Aorta (tissue), 5 donors: ENCODE results near the gene PRRT1B. TPM values are rescaled to one million over a fixed set of nuclear protein-coding genes. Genes with fewer than 3 reads are reported as not detected.
A peak's percentile ranks its signal among the peaks of the same experiment; 100 is the strongest.

Experiments used
- ATAC-seq: fragments of 200-7000 bp; cut with Tn5 transposase; one replicate; pipeline ENCODE4 v1.9.1; 2022; ENCODE audit warnings: moderate library complexity; ENCODE audit not compliant: low FRiP score
- DNase-seq, 2 donors: peaks; one replicate each; pipeline ENCODE4 v3.0.0-alpha.2; 2020
- H3K27ac ChIP-seq, 2 donors: one replicate each; pipeline ENCODE4 v1.5.1; 2013; ENCODE audit warnings: low read length in 2 of 2, mild to moderate bottlenecking in 2 of 2, moderate library complexity in 2 of 2, control low read depth in 1 of 2, inconsistent platforms in 1 of 2, low read depth in 1 of 2
- H3K27me3 ChIP-seq, 2 donors: one replicate each; pipeline ENCODE4 v1.6.1; 2013; ENCODE audit warnings: control low read depth in 1 of 2, low read length in 1 of 2, mild to moderate bottlenecking in 1 of 2, moderate library complexity in 1 of 2; ENCODE audit not compliant: insufficient read depth in 2 of 2, control insufficient read depth in 1 of 2
- H3K36me3 ChIP-seq, 2 donors: one replicate each; pipeline ENCODE4 v1.6.1; 2013; ENCODE audit warnings: control low read depth in 1 of 2, low read length in 1 of 2, mild to moderate bottlenecking in 1 of 2; ENCODE audit not compliant: insufficient read depth in 2 of 2, control insufficient read depth in 1 of 2
- H3K4me1 ChIP-seq, 2 donors: one replicate each; pipeline ENCODE4 v1.6.1; 2013; ENCODE audit warnings: low read length in 2 of 2, control low read depth in 1 of 2, mild to moderate bottlenecking in 1 of 2, moderate library complexity in 1 of 2; ENCODE audit not compliant: insufficient read depth in 2 of 2, control insufficient read depth in 1 of 2
- H3K4me3 ChIP-seq, 2 donors: one replicate each; pipeline ENCODE4 v1.5.1; 2013; ENCODE audit warnings: low read length in 2 of 2, control low read depth in 1 of 2, mild to moderate bottlenecking in 1 of 2
- H3K9me3 ChIP-seq: one replicate; pipeline ENCODE4 v1.6.1; 2013; ENCODE audit warnings: mild to moderate bottlenecking, low read length; ENCODE audit not compliant: control insufficient read depth
- WGBS, 2 donors: extraction: QIAGEN DNeasy Blood & Tissue Kit; methylation state at CpG; one replicate each; pipeline ENCODE4 v1.1.7; 2013; 5-methylcytosine and 5-hydroxymethylcytosine counted together
- intact Hi-C, 2 donors: fragments of 100-400 bp; cut with DNase I; formaldehyde crosslinking; loops; one replicate each; pipeline versions ENCODE4 v1.14.2 to v1.15.0; 2022
- polyA plus RNA-seq, 2 donors: library from polyadenylated mRNA; stranded (reverse); fragments of 200-250 nt; gene quantifications; one replicate each; pipeline ENCODE4 v1.2.3, GENCODE V29; 2013
- total RNA-seq, 2 donors: library from RNA; stranded (reverse); fragmentation: NEBNext Ultra II Directional; extraction: Animal tissue kit (Norgen Biotek cat#: 25700); gene quantifications; one replicate each; pipeline ENCODE4 v1.2.1, GENCODE V29; 2021
- donor health status: healthy with polysubstance abuse.
- donor health status: Bipolar disorder and iron deficiency.
- donor health status: DM: no; HTN: no; CAD: no.
- donor health status: DM: no; HTN: no; CAD: no.
- donor health status: DM: yes; HTN: yes; CAD: no.

Gene PRRT1B
- total and polyA plus RNA-seq, 4 donors = not detected

DNA sequence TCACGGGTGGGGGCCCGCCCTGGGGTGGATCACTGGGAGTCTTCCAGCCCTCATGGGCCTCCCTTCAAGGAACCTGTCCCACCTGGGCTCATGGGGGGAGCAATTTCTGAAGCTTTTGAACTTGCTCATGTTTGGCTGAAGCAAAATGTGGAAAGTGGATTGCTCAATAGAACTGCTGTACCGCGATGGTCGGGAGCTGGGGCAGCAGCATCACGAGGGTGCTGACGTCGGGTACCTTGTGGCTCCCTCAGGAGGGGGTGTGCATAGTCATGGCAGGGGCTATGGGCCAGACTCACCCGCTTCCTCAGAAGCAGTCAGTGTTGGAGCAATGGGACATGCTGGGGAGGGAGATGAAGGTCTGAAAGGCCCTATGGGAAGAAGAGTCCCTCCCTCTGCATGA is 57.9 kb downstream of the PRRT1B start:
- intact Hi-C loops = no loop called here
- no peaks in the 10 kb centered on the region for H3K4me1 ChIP-seq
- H3K27me3 ChIP-seq = no peaks in the 10 kb centered on the region
- H3K36me3 ChIP-seq = peaks cover 1 to 2% of the 10 kb centered on the region in 2 donors
- no peaks in the 10 kb centered on the region for H3K9me3 ChIP-seq
- ATAC-seq (no peak), DNase-seq (no peak)
- H3K27ac ChIP-seq = no peak overlapping the region
- H3K4me3 ChIP-seq = no peak overlapping the region
- 92 to 94% methylated on average over 9 of the region's 9 CpGs for WGBS, 2 donors

DNA sequence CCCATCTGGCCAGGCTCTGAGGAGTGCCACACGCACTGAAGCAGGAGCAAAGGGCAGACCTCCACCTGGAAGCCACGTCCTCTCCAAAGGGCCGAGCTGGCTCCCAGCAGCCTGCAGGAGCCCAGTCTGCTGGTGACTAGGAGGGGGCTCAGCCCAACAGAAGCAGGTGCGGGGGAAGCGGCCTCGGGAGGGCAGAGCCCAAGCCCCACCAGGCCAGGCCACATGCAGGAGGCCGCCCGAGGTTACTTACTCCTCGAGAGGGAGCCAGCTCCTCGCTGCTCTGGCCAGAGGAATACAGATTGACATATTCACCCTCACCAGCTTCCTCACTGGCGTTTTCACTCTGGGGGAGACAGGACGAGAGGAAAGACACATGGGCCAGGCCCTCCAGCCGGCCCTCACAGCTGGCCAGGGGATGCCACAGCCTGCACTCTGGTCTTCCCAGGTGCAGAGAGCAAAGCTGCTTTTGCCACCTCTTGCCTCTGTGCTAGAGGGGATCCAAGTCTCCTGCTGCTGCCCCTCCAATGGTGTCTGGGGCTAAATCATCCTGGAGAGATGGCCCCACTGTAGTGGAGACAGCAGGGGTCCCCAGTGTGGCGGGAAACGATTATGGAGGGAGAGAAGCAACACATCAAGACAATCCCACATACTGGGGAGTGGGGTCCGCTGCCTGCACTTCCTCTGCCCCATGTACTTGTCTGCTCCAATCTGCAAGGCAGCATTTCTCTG is 58.6 kb downstream of the PRRT1B start:
- WGBS, 2 donors = 92 to 93% methylated on average over 15 to 16 of the region's 16 CpGs
- no peaks in the 10 kb centered on the region for H3K27me3 ChIP-seq
- H3K4me1 ChIP-seq = no peaks in the 10 kb centered on the region
- peaks cover 0 to 2% of the 10 kb centered on the region in 2 donors for H3K36me3 ChIP-seq
- intact Hi-C loops = no loop called here
- no peak overlapping the region for H3K4me3 ChIP-seq
- no peaks in the 10 kb centered on the region for H3K9me3 ChIP-seq
- no peak overlapping the region for H3K27ac ChIP-seq
- no peak for DNase-seq
- no peak for ATAC-seq

DNA sequence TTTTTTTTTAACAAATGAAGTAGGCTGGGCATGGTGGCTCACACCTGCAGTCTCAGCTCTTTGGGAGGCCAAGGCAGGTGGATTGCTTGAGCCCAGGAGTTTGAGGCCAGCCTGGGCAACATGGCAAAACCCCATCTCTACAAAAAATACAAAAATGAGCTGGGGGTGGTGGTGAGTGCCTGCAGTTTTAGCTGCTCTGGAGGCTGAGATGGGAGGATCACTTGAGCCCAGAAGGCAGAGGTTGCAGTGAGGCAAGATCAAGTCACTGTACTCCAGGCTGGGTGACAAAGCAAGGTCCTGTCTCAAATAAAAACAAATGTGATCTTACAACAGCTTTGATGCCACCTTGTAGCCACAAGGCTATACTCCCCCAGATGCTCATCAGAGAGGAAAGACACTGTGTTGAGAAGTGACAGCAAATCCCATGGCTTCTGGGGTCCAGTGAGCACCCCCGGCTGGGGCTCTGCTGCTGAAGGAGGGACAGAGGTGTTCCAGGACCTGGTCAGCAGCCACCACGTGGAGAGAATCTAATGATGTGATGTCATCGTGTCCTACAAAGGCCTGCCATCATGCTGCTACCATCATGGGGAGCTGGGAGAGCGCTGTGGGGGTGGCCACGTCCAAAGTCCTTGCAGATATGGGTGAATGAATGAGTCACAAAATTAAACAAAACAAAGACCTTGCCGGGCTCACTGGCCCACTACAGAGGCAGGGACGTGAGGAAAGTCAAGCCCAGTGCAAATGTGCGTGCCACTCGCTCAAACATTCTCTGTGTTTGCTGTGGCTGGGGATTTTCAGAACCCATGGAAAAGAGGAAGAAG is 60.7 kb downstream of the PRRT1B start:
- H3K9me3 ChIP-seq = no peaks in the 10 kb centered on the region
- H3K36me3 ChIP-seq = peaks cover 0 to 2% of the 10 kb centered on the region in 2 donors
- 70 to 71% methylated on average over 9 of the region's 9 CpGs for WGBS, 2 donors

DNA sequence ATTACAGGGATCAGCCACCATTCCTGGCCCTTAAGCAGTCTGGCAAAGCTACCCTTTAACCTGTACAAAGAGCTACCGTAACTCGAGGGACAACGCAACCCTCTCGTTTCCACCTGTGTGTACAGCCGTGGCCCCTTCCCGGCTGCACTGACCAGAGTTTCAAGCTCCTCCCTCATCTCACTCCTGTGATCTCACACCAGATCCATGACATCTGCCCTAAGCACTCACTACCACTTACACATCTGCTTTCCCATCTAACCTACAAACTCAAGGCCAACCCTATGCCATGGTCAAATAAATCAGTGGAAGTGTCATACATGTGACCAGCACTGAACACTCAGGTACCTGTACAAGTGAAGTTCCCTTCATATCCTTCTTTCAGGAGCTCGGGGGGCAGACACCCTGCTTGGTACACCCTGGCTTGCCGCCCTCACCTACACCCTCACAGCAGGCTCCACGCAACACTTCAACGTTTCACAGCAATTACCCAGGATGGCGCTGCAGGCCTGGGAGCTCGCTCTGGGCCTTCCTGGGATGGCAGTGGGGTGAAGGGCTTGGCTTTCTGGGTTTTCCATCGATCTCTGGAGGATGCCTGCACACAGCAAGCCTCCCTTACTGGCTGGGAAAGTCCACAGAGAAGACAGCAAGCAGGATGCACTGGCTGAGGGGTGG is 61.7 kb downstream of the PRRT1B start:
- Histone ChIP-seq H3K4me3 (no peak overlapping the region), H3K27ac (peak overlapping the region in 1 of 2 donors; percentile 84)
- 96% methylated on average over 13 of the region's 13 CpGs for WGBS, 2 donors

More for the DNA sequence above, 60.7 kb downstream of the PRRT1B start:
- DNase-seq (no peak), ATAC-seq (no peak)
- peak overlapping the region in 1 of 2 donors; percentile 19 for H3K27ac ChIP-seq
- intact Hi-C loops = loop anchor here in 1 of 2 donors (5.0 kb wide), 2 partner anchors 71 to 131 kb away; no protein-coding TSS in a partner anchor
- H3K4me3 ChIP-seq = no peak overlapping the region
- peaks cover 0 to 2% of the 10 kb centered on the region in 2 donors for H3K4me1 ChIP-seq
- H3K27me3 ChIP-seq = no peaks in the 10 kb centered on the region

DNA sequence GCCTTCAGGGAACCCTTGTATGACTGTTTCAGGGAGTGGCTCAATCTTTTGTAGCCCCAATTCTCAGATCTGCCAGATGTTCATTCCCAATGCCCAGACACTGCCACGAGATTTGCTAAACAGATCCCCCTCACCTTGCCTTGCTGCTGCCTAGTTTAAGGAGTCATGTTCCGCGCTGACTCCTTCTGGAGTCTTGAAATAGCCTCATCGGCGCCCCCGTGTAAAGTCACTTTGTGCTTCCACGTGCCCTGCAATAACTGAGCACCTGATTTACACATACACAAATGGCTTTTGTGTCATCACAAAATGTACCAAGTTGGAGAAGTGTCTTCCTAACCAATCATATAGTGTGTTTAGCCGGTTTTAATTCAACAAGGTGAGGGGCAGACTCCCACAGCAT is 62.3 kb downstream of the PRRT1B start:
- intact Hi-C loops = loop anchor here in 1 of 2 donors (5.0 kb wide), 2 partner anchors 70 to 130 kb away; no protein-coding TSS in a partner anchor
- whole genome bisulfite sequencing, 2 donors = 89 to 93% methylated on average over 8 of the region's 8 CpGs
- H3K9me3 ChIP-seq = no peaks in the 10 kb centered on the region
- DNase-seq (no peak), ATAC-seq (no peak)
- peak overlapping the region; percentile 0 to 84 for H3K27ac ChIP-seq
- H3K36me3 ChIP-seq = no peaks in the 10 kb centered on the region
- no peaks in the 10 kb centered on the region for H3K27me3 ChIP-seq
- H3K4me3 ChIP-seq = no peak overlapping the region
- peaks cover 0 to 2% of the 10 kb centered on the region in 2 donors for H3K4me1 ChIP-seq

More for the DNA sequence above, 61.7 kb downstream of the PRRT1B start:
- H3K27me3 ChIP-seq = no peaks in the 10 kb centered on the region
- intact Hi-C loops = loop anchor here in 1 of 2 donors (5.0 kb wide), 2 partner anchors 70 to 130 kb away; no protein-coding TSS in a partner anchor
- H3K4me1 ChIP-seq = peaks cover 0 to 2% of the 10 kb centered on the region in 2 donors
- H3K36me3 ChIP-seq = no peaks in the 10 kb centered on the region
- no peaks in the 10 kb centered on the region for H3K9me3 ChIP-seq
- ATAC-seq (no peak), DNase-seq (no peak)

DNA sequence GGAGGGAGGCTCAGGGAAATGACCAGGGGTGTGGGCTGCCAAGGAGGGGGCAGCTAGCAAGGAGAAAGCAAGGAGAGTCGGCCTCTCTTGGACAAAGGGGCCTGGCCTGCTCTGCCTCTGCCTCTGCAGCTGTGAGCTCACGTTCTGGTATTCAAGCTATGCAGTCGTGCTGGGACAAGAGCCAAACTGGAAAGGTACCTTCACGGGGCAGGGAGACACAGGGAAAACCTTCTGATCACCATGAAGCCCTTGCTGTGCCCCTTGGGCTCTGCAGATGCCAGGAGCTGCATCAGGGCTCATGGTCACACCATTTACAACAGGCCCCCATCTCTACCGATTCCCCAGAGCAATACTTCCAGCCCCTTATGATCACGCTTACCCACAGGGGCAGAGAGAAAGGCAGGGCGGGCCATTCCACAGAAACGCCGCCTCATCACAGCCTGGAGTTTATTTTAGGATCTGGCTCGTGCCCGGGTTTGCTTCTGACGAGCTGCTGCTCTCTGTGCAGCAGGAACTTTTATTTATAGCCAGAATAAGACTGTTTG is 63.2 kb downstream of the PRRT1B start:
- Histone ChIP-seq H3K4me1 (peaks cover 0 to 2% of the 10 kb centered on the region in 2 donors), H3K9me3 (no peaks in the 10 kb centered on the region), H3K4me3 (no peak overlapping the region), H3K27me3 (no peaks in the 10 kb centered on the region), H3K36me3 (no peaks in the 10 kb centered on the region), H3K27ac (peak overlapping the region; percentile 17 to 95)
- DNase-seq = peak; percentile 85 to 91
- intact Hi-C loops = loop anchor here in 1 of 2 donors (5.0 kb wide), 2 partner anchors 69 to 129 kb away; no protein-coding TSS in a partner anchor
- 4 to 6% methylated on average over 12 of the region's 12 CpGs for WGBS, 2 donors
- peak; percentile 79 for ATAC-seq
